IPS DF 19.7 (cell line): ENCODE measurements around the gene ALKAL2.
"Not testable (repeated sequence)": the region's sequence is repeated elsewhere in the genome, so short reads cannot be mapped to it uniquely, and the experiment has no call there.

ENCODE experiments used
- DNase-seq: peaks from one replicate; pipeline ENCODE4 v3.0.0-alpha.2; 2013; ENCODE audit warnings: low read depth, low spot score

ALKAL2 gene

GRCh38 chr2:287911-288757 is at the start of gene ALKAL2:
ALKAL2 (minus strand) TSS chr2:288091; CDS start chr2:287835, 256 bp downstream.
- DNase-seq = no peak

GRCh38 chr2:336949-337348 is 49.1 kb upstream of the ALKAL2 start:
- DNase-seq = not testable (repeated sequence)

GRCh38 chr2:336360-336759 is 48.5 kb upstream of the ALKAL2 start:
- no peak for DNase-seq

- DNase-seq = no peak
Observed at GRCh38 chr2:332592-332991, 44.7 kb upstream of the ALKAL2 start.

- no peak for DNase-seq
Observed at GRCh38 chr2:328761-329160, 40.9 kb upstream of the ALKAL2 start.

GRCh38 chr2:323035-323434 is 35.1 kb upstream of the ALKAL2 start:
- no peak for DNase-seq

- DNase-seq = no peak
Observed at GRCh38 chr2:322326-322725, 34.4 kb upstream of the ALKAL2 start.

- no peak for DNase-seq
Observed at GRCh38 chr2:320561-320960, 32.7 kb upstream of the ALKAL2 start.

- DNase-seq = no peak
Observed at GRCh38 chr2:319059-319600, 31.2 kb upstream of the ALKAL2 start.

GRCh38 chr2:317501-318424 is 29.9 kb upstream of the ALKAL2 start:
- no peak for DNase-seq

- no peak for DNase-seq
Observed at GRCh38 chr2:316381-316780, 28.5 kb upstream of the ALKAL2 start.

- DNase-seq = not testable (repeated sequence)
Observed at GRCh38 chr2:315925-316324, 28.0 kb upstream of the ALKAL2 start.

- no peak for DNase-seq
Observed at GRCh38 chr2:314561-315336, 26.9 kb upstream of the ALKAL2 start.

- no peak for DNase-seq
Observed at GRCh38 chr2:313991-314390, 26.1 kb upstream of the ALKAL2 start.

GRCh38 chr2:310994-311393 is 23.1 kb upstream of the ALKAL2 start:
- no peak for DNase-seq

GRCh38 chr2:309954-310510 is 22.1 kb upstream of the ALKAL2 start:
- no peak for DNase-seq

- peak; percentile 87 for DNase-seq
Observed at GRCh38 chr2:309148-309953, 21.5 kb upstream of the ALKAL2 start.

GRCh38 chr2:305366-305765 is 17.5 kb upstream of the ALKAL2 start:
- no peak for DNase-seq

- DNase-seq = no peak
Observed at GRCh38 chr2:296354-296753, 8.5 kb upstream of the ALKAL2 start.

- DNase-seq = no peak
Observed at GRCh38 chr2:295090-295489, 7.2 kb upstream of the ALKAL2 start.
